H1 (cell line): ENCODE data around the gene PGAP3. TPM values are rescaled to one million over a fixed set of nuclear protein-coding genes. Genes with fewer than 3 reads are reported as not detected.
A peak's percentile ranks its signal among the peaks of the same experiment; 100 is the strongest.

Experiments
- BCL11A ChIP-seq, 2 experiments: IDR thresholded peaks; one replicate each; pipeline ENCODE4 v1.6.1; 2011; ENCODE audit warnings: low read depth in 2 of 2, low read length in 2 of 2, mild to moderate bottlenecking in 2 of 2
- CHD2 ChIP-seq: IDR thresholded peaks from 2 replicates; pipeline ENCODE4 v1.6.1; 2012; ENCODE audit warnings: low read length, improper control_type of control experiment
- CTCF ChIP-seq, 3 experiments: IDR thresholded peaks; 1 replicate in 2 of 3; 2 replicates in 1 of 3; pipeline versions ENCODE4 v1.5.1 to v1.6.1; 2011; ENCODE audit warnings: low read length in 3 of 3, mild to moderate bottlenecking in 3 of 3, inconsistent platforms in 2 of 3, low read depth in 1 of 3, moderate library complexity in 1 of 3; ENCODE audit not compliant: insufficient read depth in 1 of 3; ENCODE audit errors: control extremely low read depth in 1 of 3
- PHF8 ChIP-seq: fragments of 200-600 bp; sonication (generic); conservative IDR thresholded peaks from 2 replicates; pipeline ENCODE4 v1.7.1; 2012; ENCODE audit warnings: low read depth, mild to moderate bottlenecking, inconsistent platforms, low read length, moderate library complexity
- TAF1 ChIP-seq: IDR thresholded peaks from 2 replicates; pipeline ENCODE4 v1.6.1; 2011; ENCODE audit warnings: mild to moderate bottlenecking, low read depth, low read length
- YY1 ChIP-seq: IDR thresholded peaks from 2 replicates; pipeline ENCODE4 v1.6.1; 2011; ENCODE audit warnings: low read depth, mild to moderate bottlenecking, low read length
- polyA plus RNA-seq, 7 experiments: library from polyadenylated mRNA; depleted of rRNA in 3 of 7; stranded (reverse) in 5 of 7; unstranded in 2 of 7; fragments of >200 nt in 5 of 7; fragments of 200-250 nt in 2 of 7; gene quantifications; 1 replicate in 5 of 7; 2 replicates in 1 of 7; 4 replicates in 1 of 7; pipeline versions ENCODE4 v1.2.1 to v1.2.3, GENCODE V29; 2011 to 2013; ENCODE audit warnings: missing spikeins in 2 of 7, mixed read lengths in 2 of 7
- total RNA-seq: library from RNA; stranded (reverse); fragmentation: NEBNext Ultra II Directional; extraction: Animal tissue kit (Norgen Biotek cat#: 25700); gene quantifications from 2 replicates; pipeline ENCODE4 v1.2.1, GENCODE V29; 2021

Gene PGAP3
- total and polyA plus RNA-seq, 2 of the 8 experiments (the other 6 are each of a cell fraction or from before 2014, with no cell fraction given), result 21.0 to 30.7 TPM

GRCh38 chr17:39623356-39623950, 64.4 kb downstream of the PGAP3 start (continued):
- TF ChIP-seq CTCF (IDR thresholded peaks at IDR 0.05; ENCODE audit: control extremely low read depth in 1 of 3, insufficient read depth in 1 of 3, low read depth in 1 of 3, low read length in 3 of 3) (peak; percentile 89 to 95 (median 91)), BCL11A (IDR thresholded peaks at IDR 0.05; ENCODE audit: low read depth in 2 of 2, low read length in 2 of 2) (no peak), TAF1 (no peak), CHD2 (no peak), PHF8 (no peak), YY1 (peak; percentile 7; the same call in 1 of the 2 replicates)
